ENCODE data around the gene LSP1.

Gene LSP1

DNA sequence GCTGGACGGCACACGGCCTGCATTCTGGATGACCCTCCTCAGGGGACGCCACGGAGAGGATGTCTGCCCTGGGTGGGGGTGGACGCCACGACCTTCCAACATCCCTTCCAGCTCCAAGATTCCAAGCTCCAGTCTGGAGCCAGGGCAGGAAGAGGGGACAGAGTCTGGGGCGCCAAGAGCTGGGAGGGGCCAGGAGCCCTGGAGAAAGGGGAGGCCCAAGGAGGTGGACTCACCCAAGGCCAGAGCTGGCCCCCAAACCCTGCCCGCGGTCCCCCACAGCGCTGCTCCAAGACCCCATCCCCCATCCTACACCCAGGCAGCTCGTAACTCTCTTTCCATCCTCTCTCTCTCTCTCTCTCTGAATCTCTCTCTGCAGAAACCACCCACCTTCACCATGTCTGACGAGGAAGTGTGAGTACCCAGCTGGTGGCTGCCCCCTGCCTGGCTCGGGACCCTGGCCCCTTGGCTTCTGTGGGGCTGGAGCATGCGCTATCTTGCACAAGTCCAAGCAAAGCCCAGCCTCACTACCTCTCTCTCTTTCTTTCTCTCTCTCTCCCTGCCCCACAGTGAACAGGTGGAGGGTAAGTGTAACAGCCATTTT lies 69.7 kb downstream of the LSP1 start:
- Histone ChIP-seq H3K4me3 (ENCODE audit: low read depth in 1 of 5, low read length in 5 of 5) (peak overlapping the region in 1 of 5 donors; percentile 11), H3K27me3 (ENCODE audit: control insufficient read depth in 5 of 5, insufficient read depth in 4 of 5, low read length in 5 of 5) (peaks cover 11 to 36% (median 13%) of the 10 kb centered on the region in 5 donors), H3K9ac (ENCODE audit: low read length in 5 of 5) (no peak overlapping the region), H3K36me3 (ENCODE audit: control insufficient read depth in 5 of 5, insufficient read depth in 5 of 5, low read length in 5 of 5) (no peaks in the 10 kb centered on the region), H3K27ac (ENCODE audit: low read depth, low read length) (peak overlapping the region; percentile 46), H3K9me3 (ENCODE audit: control insufficient read depth in 5 of 5, low read length in 5 of 5) (no peaks in the 10 kb centered on the region), H3K4me1 (ENCODE audit: control insufficient read depth in 5 of 5, insufficient read depth in 5 of 5, low read length in 5 of 5) (peaks cover 7 to 86% (median 51%) of the 10 kb centered on the region in 5 donors)

DNA sequence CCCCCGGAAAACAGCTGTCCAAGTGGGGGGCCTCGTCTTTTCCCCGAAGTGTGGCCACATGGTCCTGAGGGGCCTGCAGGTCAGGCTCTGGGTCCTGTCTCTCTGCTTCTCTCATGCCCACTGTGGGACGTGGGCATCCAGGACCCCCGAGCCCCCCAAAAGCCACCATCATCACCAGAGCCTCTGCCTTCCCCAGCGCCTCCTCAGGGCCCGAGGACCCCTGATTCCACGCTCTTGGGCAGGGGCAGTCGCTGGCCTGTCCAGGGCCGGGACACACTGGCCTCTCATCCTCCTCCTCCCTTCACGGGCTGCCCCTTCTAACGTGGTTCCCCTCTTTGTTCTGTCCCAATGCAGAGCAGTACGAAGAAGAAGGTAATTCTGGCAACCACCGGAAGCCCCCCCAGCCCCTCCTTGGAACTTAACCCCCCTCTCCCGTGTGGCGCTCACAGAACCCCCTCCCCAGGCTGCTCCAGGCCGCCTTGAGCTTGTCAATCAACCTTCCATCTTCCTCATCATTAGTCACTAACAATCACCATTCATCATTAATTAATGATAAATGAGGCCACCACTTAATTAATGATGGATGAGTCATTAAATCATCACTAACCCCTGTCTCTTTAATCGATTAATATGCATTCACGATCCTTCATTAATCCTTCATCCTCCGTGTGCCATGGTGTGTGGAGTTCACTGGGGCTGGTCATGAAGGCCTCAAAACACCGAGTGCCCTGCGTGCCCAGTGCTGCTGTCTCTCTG lies 70.5 kb downstream of the LSP1 start:
- no peaks in the 10 kb centered on the region for H3K36me3 ChIP-seq (ENCODE audit: control insufficient read depth in 5 of 5, insufficient read depth in 5 of 5, low read length in 5 of 5)
- peaks cover 7 to 88% (median 51%) of the 10 kb centered on the region in 5 donors for H3K4me1 ChIP-seq (ENCODE audit: control insufficient read depth in 5 of 5, insufficient read depth in 5 of 5, low read length in 5 of 5)
- H3K27me3 ChIP-seq (ENCODE audit: control insufficient read depth in 5 of 5, insufficient read depth in 4 of 5, low read length in 5 of 5): peaks cover 13 to 41% (median 16%) of the 10 kb centered on the region in 5 donors
- H3K9ac ChIP-seq (ENCODE audit: low read length in 5 of 5): no peak overlapping the region
- H3K27ac ChIP-seq (ENCODE audit: low read depth, low read length): peak overlapping the region; percentile 46
- no peaks in the 10 kb centered on the region for H3K9me3 ChIP-seq (ENCODE audit: control insufficient read depth in 5 of 5, low read length in 5 of 5)
- no peak overlapping the region for H3K4me3 ChIP-seq (ENCODE audit: low read depth in 1 of 5, low read length in 5 of 5)

DNA sequence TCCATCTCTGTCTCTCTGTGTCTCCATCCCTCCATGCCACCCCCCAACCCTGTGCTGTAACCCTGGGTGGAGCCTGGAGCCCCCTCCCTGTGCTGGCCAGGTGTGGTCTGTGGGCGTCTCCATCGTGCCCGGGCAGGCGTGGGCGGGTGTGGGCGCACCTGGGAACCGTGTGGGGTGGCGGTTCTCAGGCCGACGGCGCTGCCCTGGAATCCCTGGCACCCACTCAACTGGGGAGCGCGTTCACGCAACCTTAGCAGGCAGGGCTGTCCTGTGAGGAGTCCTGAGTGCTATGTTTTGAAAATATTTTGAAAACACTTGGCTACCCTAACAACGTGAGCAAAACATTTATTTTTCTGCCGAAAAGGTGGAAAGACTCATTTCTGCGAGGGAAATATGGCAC lies 71.3 kb downstream of the LSP1 start:
- Histone ChIP-seq H3K9me3 (ENCODE audit: control insufficient read depth in 5 of 5, low read length in 5 of 5) (no peaks in the 10 kb centered on the region), H3K4me3 (ENCODE audit: low read depth in 1 of 5, low read length in 5 of 5) (no peak overlapping the region), H3K36me3 (ENCODE audit: control insufficient read depth in 5 of 5, insufficient read depth in 5 of 5, low read length in 5 of 5) (no peaks in the 10 kb centered on the region), H3K27me3 (ENCODE audit: control insufficient read depth in 5 of 5, insufficient read depth in 4 of 5, low read length in 5 of 5) (peaks cover 15 to 46% (median 16%) of the 10 kb centered on the region in 5 donors), H3K9ac (ENCODE audit: low read length in 5 of 5) (no peak overlapping the region), H3K27ac (ENCODE audit: low read depth, low read length) (no peak overlapping the region), H3K4me1 (ENCODE audit: control insufficient read depth in 5 of 5, insufficient read depth in 5 of 5, low read length in 5 of 5) (peaks cover 7 to 91% (median 52%) of the 10 kb centered on the region in 5 donors)

DNA sequence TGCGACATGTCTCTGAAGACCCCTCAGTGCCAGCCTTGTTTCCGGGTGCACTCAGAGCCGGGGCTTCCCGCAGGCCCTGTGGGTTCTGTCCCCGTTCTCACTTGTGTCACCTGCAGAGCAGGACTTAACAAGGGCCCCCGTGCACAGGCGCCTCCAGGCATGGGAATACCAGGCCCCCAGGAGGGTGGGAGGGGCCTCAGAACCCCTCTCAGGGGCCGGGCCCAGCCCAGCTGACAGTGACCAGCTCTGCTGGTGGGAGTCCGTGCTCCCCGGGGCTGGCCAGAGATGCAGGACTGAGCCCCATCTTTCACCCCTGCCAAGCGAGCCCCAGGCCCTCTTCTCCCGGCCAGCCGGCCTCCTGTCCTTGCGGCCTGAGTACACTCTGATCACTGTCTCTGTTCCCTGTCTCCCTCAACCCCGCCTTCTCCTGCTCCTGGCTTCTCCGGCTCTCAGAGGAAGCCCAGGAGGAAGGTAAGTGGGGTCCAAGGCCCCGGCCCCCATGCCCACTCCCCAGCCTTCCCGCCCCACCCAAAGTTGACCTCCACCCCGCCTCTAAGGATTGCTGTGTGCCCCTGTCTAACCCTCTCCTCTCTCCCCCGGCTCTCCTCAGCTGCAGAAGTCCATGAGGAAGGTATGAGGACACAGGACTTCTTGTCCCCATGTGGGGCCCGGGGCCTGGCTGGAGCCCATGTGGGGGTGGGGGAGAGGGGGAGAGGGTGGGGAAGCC lies 71.9 kb downstream of the LSP1 start:
- H3K27me3 ChIP-seq (ENCODE audit: control insufficient read depth in 5 of 5, insufficient read depth in 4 of 5, low read length in 5 of 5): peaks cover 15 to 43% (median 16%) of the 10 kb centered on the region in 5 donors
- no peak overlapping the region for H3K27ac ChIP-seq (ENCODE audit: low read depth, low read length)

DNA sequence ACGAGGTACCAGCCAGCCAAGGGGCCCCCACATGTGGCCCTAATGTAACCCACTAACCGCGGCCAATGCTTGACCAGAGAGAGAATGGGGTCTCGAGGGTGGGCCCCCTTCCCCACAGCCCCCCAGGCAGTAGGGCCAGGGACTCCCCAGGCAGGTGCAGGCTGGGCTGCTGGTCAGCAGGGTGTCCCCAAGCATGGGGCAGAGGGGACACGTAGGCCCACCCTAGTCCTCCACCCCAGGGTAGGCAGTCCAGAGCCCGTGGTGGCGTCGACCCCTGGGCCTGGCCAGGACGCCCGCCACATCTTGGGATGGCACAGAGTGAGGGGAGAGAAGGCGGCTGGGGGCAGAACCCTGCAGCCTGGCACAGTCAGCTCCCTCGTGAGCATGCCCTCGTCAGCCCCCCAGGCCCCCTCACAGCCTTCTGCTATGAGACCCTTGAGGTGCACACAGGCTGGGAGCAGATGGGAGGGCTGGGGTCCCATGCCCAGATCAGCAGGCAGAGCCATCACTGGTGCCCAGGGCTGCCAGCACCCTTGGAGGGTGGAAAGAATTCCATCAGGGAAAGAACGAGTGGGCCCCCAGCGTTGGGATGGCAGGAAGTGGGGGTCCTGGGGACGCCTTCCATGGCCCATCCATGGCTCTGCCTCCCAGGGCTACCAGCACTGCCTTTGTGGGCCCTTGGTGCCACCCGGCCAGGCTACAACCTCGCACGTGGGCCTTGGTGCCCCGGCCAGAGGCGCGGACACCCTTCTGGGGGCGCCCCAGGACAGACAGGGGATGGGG lies 72.7 kb downstream of the LSP1 start:
- no peaks in the 10 kb centered on the region for H3K36me3 ChIP-seq (ENCODE audit: control insufficient read depth in 5 of 5, insufficient read depth in 5 of 5, low read length in 5 of 5)
- no peak overlapping the region for H3K27ac ChIP-seq (ENCODE audit: low read depth, low read length)
- H3K9me3 ChIP-seq (ENCODE audit: control insufficient read depth in 5 of 5, low read length in 5 of 5): no peaks in the 10 kb centered on the region
- no peak overlapping the region for H3K4me3 ChIP-seq (ENCODE audit: low read depth in 1 of 5, low read length in 5 of 5)
- H3K4me1 ChIP-seq (ENCODE audit: control insufficient read depth in 5 of 5, insufficient read depth in 5 of 5, low read length in 5 of 5): peaks cover 7 to 94% (median 65%) of the 10 kb centered on the region in 5 donors
- H3K27me3 ChIP-seq (ENCODE audit: control insufficient read depth in 5 of 5, insufficient read depth in 4 of 5, low read length in 5 of 5): peaks cover 15 to 43% (median 16%) of the 10 kb centered on the region in 5 donors
- H3K9ac ChIP-seq (ENCODE audit: low read length in 5 of 5): no peak overlapping the region

More for the DNA sequence above, 71.9 kb downstream of the LSP1 start:
- Histone ChIP-seq H3K9ac (ENCODE audit: low read length in 5 of 5) (no peak overlapping the region), H3K9me3 (ENCODE audit: control insufficient read depth in 5 of 5, low read length in 5 of 5) (no peaks in the 10 kb centered on the region), H3K4me3 (ENCODE audit: low read depth in 1 of 5, low read length in 5 of 5) (no peak overlapping the region), H3K4me1 (ENCODE audit: control insufficient read depth in 5 of 5, insufficient read depth in 5 of 5, low read length in 5 of 5) (peaks cover 7 to 91% (median 57%) of the 10 kb centered on the region in 5 donors), H3K36me3 (ENCODE audit: control insufficient read depth in 5 of 5, insufficient read depth in 5 of 5, low read length in 5 of 5) (no peaks in the 10 kb centered on the region)

DNA sequence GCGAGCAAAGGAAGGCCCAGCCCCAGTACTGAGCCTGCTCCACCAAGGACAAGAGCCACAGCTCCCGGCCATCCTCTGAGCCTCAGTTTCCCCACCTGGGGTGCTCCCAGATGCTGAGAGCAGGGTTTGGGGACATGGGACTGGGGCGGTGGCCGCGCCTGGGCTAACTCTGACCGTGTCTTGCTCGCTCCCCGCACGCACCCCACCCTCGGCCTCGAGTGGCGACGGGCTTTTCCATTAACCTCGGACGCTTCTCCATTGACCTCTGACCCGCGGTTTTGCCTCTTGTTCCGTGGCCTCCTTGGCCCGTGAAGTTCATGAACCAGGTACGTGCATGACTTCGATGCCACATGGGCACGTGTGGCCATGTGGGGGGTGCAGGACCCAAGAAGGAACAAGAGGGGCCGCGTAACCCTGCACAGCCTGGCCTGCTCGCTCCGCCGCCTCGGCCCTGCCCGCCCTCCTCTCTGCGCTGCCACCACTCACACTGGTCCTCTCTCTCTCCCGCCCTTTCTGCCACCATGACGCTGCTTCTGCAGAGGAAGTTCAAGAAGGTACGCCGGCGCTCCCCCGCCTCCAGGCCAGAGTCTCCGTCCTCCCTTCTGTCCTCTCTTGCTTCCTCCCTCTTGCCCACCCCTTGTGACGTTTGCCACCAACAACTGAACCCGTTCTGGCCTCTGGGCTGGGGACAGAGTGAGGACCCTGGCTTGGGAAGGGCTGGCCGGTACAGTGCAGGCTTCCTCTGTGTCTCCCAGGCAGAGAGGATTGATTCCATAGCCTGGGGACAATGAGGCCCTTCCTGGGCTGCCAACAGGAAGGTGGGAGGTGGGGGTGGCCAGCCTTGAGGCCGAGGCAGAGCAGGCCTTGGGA lies 73.5 kb downstream of the LSP1 start:
- Histone ChIP-seq H3K27me3 (ENCODE audit: control insufficient read depth in 5 of 5, insufficient read depth in 4 of 5, low read length in 5 of 5) (peaks cover 15 to 43% (median 16%) of the 10 kb centered on the region in 5 donors), H3K4me1 (ENCODE audit: control insufficient read depth in 5 of 5, insufficient read depth in 5 of 5, low read length in 5 of 5) (peaks cover 7 to 95% (median 63%) of the 10 kb centered on the region in 5 donors), H3K9ac (ENCODE audit: low read length in 5 of 5) (peak overlapping the region in 1 of 5 donors; percentile 61), H3K9me3 (ENCODE audit: control insufficient read depth in 5 of 5, low read length in 5 of 5) (no peaks in the 10 kb centered on the region), H3K27ac (ENCODE audit: low read depth, low read length) (no peak overlapping the region), H3K4me3 (ENCODE audit: low read depth in 1 of 5, low read length in 5 of 5) (peak overlapping the region in 1 of 5 donors; percentile 6), H3K36me3 (ENCODE audit: control insufficient read depth in 5 of 5, insufficient read depth in 5 of 5, low read length in 5 of 5) (no peaks in the 10 kb centered on the region)

DNA sequence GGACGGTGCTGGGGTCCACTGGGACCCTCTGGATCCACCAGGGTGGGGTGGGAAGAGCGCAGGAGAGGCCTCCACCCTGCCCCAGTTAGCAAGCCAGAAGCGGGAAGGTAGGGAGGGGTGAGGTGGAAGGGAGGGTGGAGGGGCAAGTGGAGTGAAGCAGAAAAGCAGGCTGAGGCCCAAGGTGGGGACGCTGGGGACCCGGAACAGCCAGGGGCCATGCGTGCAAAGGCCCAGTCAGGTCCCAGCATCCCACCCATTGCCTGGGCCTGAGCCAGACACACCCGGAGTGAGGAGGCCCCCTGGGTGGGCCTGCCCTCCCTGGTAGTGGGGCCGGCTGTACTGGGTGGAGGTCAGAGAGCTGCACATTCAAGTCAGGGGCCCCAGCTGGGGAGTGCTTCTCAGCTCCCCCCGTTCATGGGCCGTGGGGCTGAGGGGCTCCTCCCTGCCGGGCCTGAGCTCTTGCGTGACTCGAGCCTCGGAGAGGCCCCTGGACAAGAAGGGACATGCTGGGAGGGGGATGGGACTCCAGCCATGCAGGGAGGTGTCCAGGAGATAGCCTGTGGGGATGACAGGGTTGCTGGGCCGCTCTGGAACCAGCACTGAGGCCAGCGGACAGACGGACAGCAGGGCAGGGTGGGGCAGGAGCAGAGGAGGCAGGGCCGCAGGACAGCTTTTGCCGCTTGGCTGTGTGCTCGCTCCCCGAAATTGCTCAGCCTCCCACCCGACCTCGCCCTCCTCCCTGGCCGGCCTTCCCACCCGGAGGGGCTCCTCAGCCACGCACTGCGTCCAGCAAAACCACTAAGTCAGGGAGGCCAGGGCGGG lies 74.4 kb downstream of the LSP1 start:
- H3K4me1 ChIP-seq (ENCODE audit: control insufficient read depth in 5 of 5, insufficient read depth in 5 of 5, low read length in 5 of 5): peaks cover 6 to 95% (median 63%) of the 10 kb centered on the region in 5 donors
- peak overlapping the region in 3 of 5 donors; percentile 16 to 61 (median 25) for H3K9ac ChIP-seq (ENCODE audit: low read length in 5 of 5)
- no peaks in the 10 kb centered on the region for H3K36me3 ChIP-seq (ENCODE audit: control insufficient read depth in 5 of 5, insufficient read depth in 5 of 5, low read length in 5 of 5)
- H3K27me3 ChIP-seq (ENCODE audit: control insufficient read depth in 5 of 5, insufficient read depth in 4 of 5, low read length in 5 of 5): peaks cover 13 to 44% (median 16%) of the 10 kb centered on the region in 5 donors
- H3K27ac ChIP-seq (ENCODE audit: low read depth, low read length): no peak overlapping the region
- peak overlapping the region in 2 of 5 donors; percentile 36 to 40 for H3K4me3 ChIP-seq (ENCODE audit: low read depth in 1 of 5, low read length in 5 of 5)
- H3K9me3 ChIP-seq (ENCODE audit: control insufficient read depth in 5 of 5, low read length in 5 of 5): no peaks in the 10 kb centered on the region

DNA sequence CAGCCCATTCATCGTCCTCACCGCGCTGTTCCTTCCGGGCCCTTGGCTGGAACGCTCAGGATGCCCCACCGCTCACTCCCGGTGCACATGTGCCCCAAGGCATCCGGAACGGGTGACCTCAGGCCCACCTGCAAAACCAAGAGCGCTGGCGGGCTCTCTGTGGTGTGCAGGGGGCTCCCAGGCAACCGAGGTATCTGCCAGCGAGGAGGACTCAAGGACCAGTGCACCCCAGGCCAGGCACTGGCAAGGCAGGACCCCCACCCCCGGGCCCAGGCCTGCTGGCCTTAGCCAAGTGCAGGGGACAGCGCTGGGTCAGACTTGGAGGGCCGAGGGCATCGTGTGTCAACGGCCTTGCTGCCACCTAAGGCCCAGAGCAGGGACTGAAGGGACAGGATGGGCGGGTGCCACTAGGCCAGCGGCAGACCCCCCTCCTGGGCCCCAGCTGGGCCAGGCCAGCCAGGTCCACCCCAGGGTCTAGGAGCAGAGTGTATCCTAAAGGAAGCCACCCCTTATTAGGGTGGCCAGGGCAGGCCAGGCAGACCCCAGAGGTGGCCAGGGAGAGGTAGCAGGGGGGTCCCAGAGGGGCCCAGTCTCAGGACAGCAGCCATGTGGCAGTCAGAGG lies 75.1 kb downstream of the LSP1 start:
- H3K27ac ChIP-seq (ENCODE audit: low read depth, low read length): no peak overlapping the region
- peaks cover 1 to 90% (median 58%) of the 10 kb centered on the region in 5 donors for H3K4me1 ChIP-seq (ENCODE audit: control insufficient read depth in 5 of 5, insufficient read depth in 5 of 5, low read length in 5 of 5)
- peak overlapping the region in 2 of 5 donors; percentile 36 to 40 for H3K4me3 ChIP-seq (ENCODE audit: low read depth in 1 of 5, low read length in 5 of 5)
- H3K9me3 ChIP-seq (ENCODE audit: control insufficient read depth in 5 of 5, low read length in 5 of 5): no peaks in the 10 kb centered on the region
- H3K27me3 ChIP-seq (ENCODE audit: control insufficient read depth in 5 of 5, insufficient read depth in 4 of 5, low read length in 5 of 5): peaks cover 11 to 40% (median 16%) of the 10 kb centered on the region in 5 donors
- peak overlapping the region in 1 of 5 donors; percentile 61 for H3K9ac ChIP-seq (ENCODE audit: low read length in 5 of 5)
- H3K36me3 ChIP-seq (ENCODE audit: control insufficient read depth in 5 of 5, insufficient read depth in 5 of 5, low read length in 5 of 5): no peaks in the 10 kb centered on the region

Data from subcutaneous abdominal adipose tissue (tissue), 5 donors.